Right hindlimb (tissue), 1 donor: ENCODE measurements around the gene THUMPD1.

Source experiments
- DNase-seq: peaks from one replicate; pipeline ENCODE4 v3.0.0-alpha.2; 2018

THUMPD1 gene

GRCh38 chr16:20689668-20690067, 52.0 kb downstream of the THUMPD1 start:
- DNase-seq, result no peak

GRCh38 chr16:20683812-20684211, 57.8 kb downstream of the THUMPD1 start:
- no peak for DNase-seq
